ENCODE data around the gene WRNIP1.

WRNIP1 gene

GRCh38 chr6:2765166-2765895 lies at the start of gene WRNIP1:
WRNIP1 (plus strand) TSS chr6:2765393; CDS start chr6:2765623, 230 bp downstream.
- peak; percentile 92 for DNase-seq

DNA sequence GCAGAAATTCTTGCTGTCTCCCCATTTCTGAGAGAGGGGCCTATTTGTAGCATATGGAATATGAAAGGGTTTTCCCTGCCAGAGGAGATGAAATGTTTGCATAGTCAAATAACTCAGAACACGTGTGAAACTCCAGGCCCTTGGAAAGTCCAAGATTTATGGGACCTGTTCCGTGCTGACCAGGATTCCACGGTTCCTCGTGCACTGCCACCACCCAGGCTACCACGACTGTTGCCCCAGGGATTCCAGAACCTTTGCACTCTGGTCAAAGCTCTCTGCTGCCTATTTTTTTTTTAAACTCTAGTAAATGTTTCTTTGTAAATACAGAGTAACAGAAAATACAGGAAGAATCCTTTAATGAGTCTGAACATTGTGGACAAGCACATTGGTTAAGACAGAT lies 49.5 kb upstream of the WRNIP1 start:
- DNase-seq = no peak

DNA sequence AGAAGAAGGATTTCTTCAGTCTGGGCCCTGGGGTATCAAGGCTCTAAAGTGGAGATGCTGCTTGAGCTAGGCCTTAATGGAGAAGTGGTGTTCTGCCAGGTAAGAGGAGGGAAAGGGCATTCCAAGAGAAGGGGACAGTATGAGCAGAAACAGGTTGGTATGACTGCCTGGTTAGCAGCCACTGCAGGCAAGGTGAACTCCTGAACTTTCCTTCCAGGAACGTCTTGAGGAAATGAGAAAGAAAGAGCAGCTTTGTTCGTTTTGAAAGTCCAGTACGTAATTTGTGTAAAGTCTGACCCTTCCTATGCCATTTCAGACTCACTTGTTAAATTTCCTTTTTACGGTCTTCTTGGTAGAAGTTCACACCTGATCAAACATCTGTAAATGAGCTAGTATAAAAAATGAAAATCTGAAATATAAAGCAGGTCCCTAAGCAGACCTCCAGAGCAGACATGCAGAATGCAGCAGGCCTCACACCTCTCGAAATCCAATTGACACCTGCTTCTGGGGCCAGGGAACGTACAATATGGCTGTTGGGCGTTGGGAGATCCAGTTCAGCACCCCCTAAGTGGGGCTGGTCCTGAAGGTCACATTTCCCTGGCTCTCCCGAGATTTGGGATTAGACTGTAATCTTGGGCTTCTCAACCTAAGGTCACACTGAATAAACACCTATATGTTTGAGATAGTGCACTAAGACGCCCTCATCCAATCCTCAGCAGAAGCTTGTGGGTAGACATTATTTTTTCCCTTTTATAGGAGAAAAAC lies 48.1 kb upstream of the WRNIP1 start:
- DNase-seq = no peak

DNA sequence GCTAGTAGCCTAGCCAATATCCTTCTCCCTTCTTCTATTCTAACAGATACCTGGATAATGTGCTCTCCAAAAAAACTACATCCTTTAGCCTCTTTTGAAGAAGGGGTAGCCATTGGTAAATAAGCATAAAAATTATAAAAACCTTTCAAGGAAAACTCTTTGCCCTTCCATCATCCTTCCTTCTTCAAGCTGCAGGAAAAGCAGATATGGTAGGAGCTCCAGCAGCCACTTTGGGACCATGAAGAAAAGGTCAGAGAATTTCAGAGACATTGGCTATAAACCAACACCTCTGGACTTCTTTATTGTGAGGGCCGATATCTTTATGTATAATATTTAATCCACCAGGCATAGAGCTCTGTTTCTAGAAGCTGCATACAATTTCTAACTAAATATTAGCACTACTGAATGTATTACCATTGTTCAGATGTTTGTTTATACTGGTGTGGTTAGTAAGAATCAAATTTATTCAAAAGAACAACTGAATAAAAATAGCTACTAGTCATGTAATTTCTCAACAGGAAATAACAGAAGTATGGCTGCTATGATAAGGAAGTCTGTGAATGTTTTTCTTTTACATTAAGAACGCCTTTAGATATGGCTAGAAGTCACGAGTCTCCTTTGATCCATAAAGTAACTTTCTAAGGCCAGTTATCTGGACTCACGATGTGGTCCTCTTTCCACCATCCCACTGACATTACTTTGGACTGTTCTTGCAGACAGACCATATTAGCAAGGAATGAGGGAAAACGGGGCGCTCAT lies 46.7 kb upstream of the WRNIP1 start:
- DNase-seq = no peak

- no peak for DNase-seq
Observed at GRCh38 chr6:2719093-2719455, 46.1 kb upstream of the WRNIP1 start.

- no peak for DNase-seq
Observed at GRCh38 chr6:2721219-2721618, 44.0 kb upstream of the WRNIP1 start.

DNA sequence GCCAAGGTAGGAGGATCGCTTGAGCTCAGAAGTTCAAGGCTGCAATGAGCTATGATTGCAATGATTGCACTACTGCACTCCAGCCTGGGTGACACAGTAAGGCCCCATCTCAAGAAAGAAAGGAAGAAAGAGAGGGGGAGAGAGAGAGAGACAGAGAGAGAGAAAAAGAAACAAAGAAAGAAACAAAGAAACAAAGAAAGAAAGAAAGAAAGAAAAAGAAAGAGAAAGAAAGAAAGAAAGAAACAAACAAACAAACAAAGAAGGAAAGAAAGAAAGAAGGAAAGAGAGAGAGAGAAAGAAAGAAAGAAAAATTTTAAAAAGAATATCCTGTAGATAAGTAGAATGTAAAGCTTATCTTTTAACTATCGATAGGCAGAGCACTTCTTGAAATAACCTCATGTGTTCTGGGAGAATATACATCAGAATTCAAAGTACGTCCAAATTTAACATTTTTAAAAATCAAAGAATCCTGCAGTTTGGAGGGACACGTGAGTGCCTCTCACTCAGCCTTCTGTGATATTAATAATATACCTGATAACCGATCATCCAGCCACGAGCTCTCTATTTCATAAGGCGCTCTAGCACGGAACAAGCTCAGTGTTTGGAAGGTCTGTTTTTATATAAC lies 39.7 kb upstream of the WRNIP1 start:
- no peak for DNase-seq

GRCh38 chr6:2725999-2726567 lies 39.1 kb upstream of the WRNIP1 start:
- no peak for DNase-seq

DNA sequence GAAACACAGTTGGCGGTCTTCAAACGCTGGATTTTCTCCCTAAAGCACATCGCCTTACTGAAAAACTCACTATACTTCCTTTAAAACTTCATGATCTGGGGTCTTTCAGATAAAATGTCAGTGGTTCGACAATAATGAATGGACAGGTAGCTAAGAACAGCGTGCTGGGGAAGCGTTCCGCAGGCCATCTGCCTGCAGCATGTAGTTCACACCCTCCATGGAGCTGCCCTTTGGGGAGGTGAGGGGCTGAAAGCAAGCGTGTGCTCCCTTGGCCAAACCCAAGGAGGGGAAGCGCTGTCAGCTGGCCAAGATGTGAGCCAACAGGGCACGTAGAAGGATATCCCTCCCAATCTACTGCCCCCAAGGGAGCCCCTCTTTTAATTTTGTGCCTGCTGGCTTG lies 35.3 kb upstream of the WRNIP1 start:
- DNase-seq = no peak

- DNase-seq = no peak
Observed at GRCh38 chr6:2730353-2731107, 34.7 kb upstream of the WRNIP1 start.

- DNase-seq = no peak
Observed at GRCh38 chr6:2731281-2731909, 33.8 kb upstream of the WRNIP1 start.

- no peak for DNase-seq
Observed at GRCh38 chr6:2732503-2733089, 32.6 kb upstream of the WRNIP1 start.

DNA sequence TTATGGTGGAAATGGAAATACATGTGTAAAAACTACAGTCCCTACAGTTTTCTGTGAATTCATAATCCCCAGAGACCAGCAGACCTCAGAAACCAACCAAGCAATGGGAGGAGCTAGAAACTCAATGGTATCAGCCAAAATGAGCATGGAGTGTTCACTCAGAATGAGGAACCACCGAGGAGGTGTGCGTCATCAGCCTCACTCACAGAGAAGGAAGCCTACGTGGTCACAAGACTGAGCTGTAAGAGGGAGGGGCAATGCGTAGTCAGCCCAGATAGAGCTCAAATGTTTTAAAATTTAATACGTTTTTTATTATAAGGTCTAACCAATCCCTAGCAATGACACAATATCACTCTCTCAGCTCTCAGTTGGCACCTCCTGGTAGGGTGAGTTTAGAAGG lies 31.9 kb upstream of the WRNIP1 start:
- DNase-seq = no peak

DNA sequence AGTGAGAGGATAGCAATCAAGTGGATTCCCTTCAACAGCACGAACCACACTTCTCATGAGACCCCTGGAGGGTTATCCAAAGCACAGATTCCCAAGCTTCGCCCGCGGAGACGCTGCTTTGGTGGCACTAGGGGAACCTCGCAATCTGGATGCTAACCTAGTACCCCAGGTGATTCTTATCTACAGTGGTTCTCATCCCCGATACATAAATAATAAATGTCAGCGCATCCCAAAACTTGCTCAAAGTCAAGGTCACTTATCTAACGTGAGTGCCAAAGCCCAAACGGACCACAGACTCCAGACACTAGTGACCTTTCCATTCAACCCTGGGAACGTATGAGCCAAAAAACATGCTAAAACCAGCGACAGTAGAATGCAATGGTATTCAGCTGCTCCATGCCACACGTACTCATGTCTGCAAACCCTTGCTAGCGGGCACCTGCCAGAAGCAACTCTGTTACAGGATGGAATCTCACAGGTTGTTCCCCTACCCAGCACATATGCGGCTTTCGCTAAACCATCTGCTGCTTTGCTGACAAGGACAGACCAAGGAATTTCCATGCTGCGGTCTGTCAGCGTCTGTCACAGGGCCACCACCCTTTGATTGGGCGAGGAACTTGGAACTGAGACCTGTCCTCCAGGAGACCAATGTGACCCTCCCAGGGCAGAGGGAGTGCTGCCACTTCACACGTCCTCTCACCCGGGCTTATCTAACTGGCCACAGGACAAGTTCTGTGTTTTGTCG lies 31.3 kb upstream of the WRNIP1 start:
- DNase-seq = no peak

DNA sequence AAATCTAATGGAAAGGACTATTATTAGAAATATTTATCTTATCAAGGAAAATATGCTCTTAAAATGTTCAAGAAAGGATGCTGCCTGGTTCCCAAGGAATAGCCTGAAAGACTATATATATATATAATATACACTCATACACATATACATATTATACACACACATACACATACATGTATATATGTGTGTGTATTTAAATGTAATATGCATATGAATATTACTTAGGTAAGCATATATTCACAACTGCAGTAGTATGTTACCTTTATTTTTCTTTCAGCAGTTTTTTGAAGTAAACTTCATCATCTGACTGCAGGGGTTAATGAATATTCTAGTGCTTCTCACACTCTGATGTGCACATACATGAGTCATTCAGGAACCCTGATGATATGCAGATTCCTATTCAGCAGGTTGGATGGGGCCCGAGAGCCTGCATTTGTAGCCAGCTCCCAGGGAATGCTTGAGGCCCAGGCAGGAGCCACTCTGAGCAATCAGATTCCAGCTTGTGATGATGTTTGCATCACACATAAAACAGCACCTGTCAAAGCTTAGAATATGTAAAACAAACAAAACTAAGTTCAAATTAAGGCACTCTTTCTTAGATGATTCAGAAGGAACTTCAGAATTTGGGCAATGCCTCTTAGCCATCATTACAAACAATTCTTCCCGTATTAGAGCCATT lies 30.6 kb upstream of the WRNIP1 start:
- no peak for DNase-seq

GRCh38 chr6:2737885-2738284 lies 27.3 kb upstream of the WRNIP1 start:
- no peak for DNase-seq

GRCh38 chr6:2738373-2738979 lies 26.7 kb upstream of the WRNIP1 start:
- no peak for DNase-seq

GRCh38 chr6:2739335-2739734 lies 25.9 kb upstream of the WRNIP1 start:
- no peak for DNase-seq

GRCh38 chr6:2740581-2740980 lies 24.6 kb upstream of the WRNIP1 start:
- no peak for DNase-seq

DNA sequence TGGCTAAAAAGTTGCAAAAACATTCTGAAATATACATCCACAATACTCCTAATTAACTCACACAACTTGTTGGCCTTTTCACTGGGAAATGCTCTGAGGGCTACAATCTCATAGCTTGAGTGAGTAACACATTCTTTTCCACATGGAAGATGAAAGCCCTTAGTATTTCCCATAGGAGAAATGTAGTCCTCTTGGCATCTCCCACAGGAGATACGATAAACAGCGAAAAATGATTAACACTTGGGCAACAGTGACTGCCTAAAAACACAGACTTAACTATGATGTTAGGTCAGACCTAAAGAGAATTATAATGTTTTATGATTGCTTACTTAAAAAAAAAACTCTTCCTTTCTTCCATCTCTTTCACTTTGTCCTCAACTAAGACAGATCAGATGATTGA lies 23.4 kb upstream of the WRNIP1 start:
- no peak for DNase-seq

Data from activated CD4-positive, CD25-positive, alpha-beta regulatory T cell treated with anti-CD3 and anti-CD28 coated beads, Interleukin-2, amount 50 U/mL, for 72 hours (primary cell).